ENCODE measurements around the gene NFIB.

NFIB gene

GRCh38 chr9:14306672-14307660 is 7.0 kb downstream of the NFIB start:
- no peak for DNase-seq (ENCODE audit: low read depth in 3 of 3)

GRCh38 chr9:14306188-14306587 is 7.8 kb downstream of the NFIB start:
- no peak for DNase-seq (ENCODE audit: low read depth in 3 of 3)

- DNase-seq (ENCODE audit: low read depth in 3 of 3): no peak
These were observed 9.7 kb downstream of the NFIB start for GRCh38 chr9:14304259-14304658.

- no peak for DNase-seq (ENCODE audit: low read depth in 3 of 3)
These were observed 10.4 kb downstream of the NFIB start for GRCh38 chr9:14303521-14303920.

GRCh38 chr9:14303100-14303499 is 10.8 kb downstream of the NFIB start:
- DNase-seq (ENCODE audit: low read depth in 3 of 3): no peak

- DNase-seq (ENCODE audit: low read depth in 3 of 3): no peak
These were observed 11.5 kb downstream of the NFIB start for GRCh38 chr9:14302405-14302804.

GRCh38 chr9:14301583-14302021 is 12.3 kb downstream of the NFIB start:
- DNase-seq (ENCODE audit: low read depth in 3 of 3): no peak

- no peak for DNase-seq (ENCODE audit: low read depth in 3 of 3)
These were observed 12.9 kb downstream of the NFIB start for GRCh38 chr9:14301006-14301405.

- DNase-seq (ENCODE audit: low read depth in 3 of 3): no peak
These were observed 13.4 kb downstream of the NFIB start for GRCh38 chr9:14300588-14300987.

GRCh38 chr9:14300040-14300439 is 13.9 kb downstream of the NFIB start:
- no peak for DNase-seq (ENCODE audit: low read depth in 3 of 3)

GRCh38 chr9:14298601-14299022 is 15.3 kb downstream of the NFIB start:
- no peak for DNase-seq (ENCODE audit: low read depth in 3 of 3)

- DNase-seq (ENCODE audit: low read depth in 3 of 3): no peak
These were observed 17.3 kb downstream of the NFIB start for GRCh38 chr9:14296495-14297113.

- DNase-seq (ENCODE audit: low read depth in 3 of 3): no peak
These were observed 19.3 kb downstream of the NFIB start for GRCh38 chr9:14294659-14295058.

GRCh38 chr9:14293801-14294200 is 20.1 kb downstream of the NFIB start:
- DNase-seq (ENCODE audit: low read depth in 3 of 3): no peak

- no peak for DNase-seq (ENCODE audit: low read depth in 3 of 3)
These were observed 21.7 kb downstream of the NFIB start for GRCh38 chr9:14292181-14292739.

- no peak for DNase-seq (ENCODE audit: low read depth in 3 of 3)
These were observed 24.0 kb downstream of the NFIB start for GRCh38 chr9:14289916-14290315.

- no peak for DNase-seq (ENCODE audit: low read depth in 3 of 3)
These were observed 25.5 kb downstream of the NFIB start for GRCh38 chr9:14288433-14288832.

GRCh38 chr9:14286121-14286520 is 27.8 kb downstream of the NFIB start:
- DNase-seq (ENCODE audit: low read depth in 3 of 3): no peak

- DNase-seq (ENCODE audit: low read depth in 3 of 3): no peak
These were observed 30.7 kb downstream of the NFIB start for GRCh38 chr9:14283276-14283675.

- no peak for DNase-seq (ENCODE audit: low read depth in 3 of 3)
These were observed 32.1 kb downstream of the NFIB start for GRCh38 chr9:14281876-14282275.

GRCh38 chr9:14281136-14281795 is 32.7 kb downstream of the NFIB start:
- no peak for DNase-seq (ENCODE audit: low read depth in 3 of 3)

GRCh38 chr9:14279671-14280070 is 34.3 kb downstream of the NFIB start:
- no peak for DNase-seq (ENCODE audit: low read depth in 3 of 3)

Measured in stimulated activated CD4-positive, alpha-beta T cell treated with anti-CD3 and anti-CD28 coated beads, TNF-alpha, amount 100 ng/mL, for 4 hours (primary cell).